Lower leg skin (tissue), 4 donors: Measurements from ENCODE around the gene BNC1. TPM values are rescaled to one million over a fixed set of nuclear protein-coding genes. Genes with fewer than 3 reads are reported as not detected.
A peak's percentile ranks its signal among the peaks of the same experiment; 100 is the strongest.

ENCODE experiments used
- DNase-seq, 2 donors: peaks; one replicate each; pipeline ENCODE4 v3.0.0-alpha.2; 2019; ENCODE audit warnings: low spot score in 2 of 2
- H3K4me3 ChIP-seq: fragments of 200-600 bp; sonication (generic); 2 replicates; pipeline ENCODE4 v1.5.1; 2017; ENCODE audit warnings: mild to moderate bottlenecking, low read depth; ENCODE audit not compliant: poor library complexity, severe bottlenecking
- CTCF ChIP-seq, 3 donors: fragments of 450-650 bp; IDR thresholded peaks; one replicate each; pipeline ENCODE4 v1.5.1; 2016; ENCODE audit warnings: antibody characterized with exemption in 3 of 3, mild to moderate bottlenecking in 3 of 3, moderate library complexity in 2 of 3
- POLR2A ChIP-seq, 2 donors: fragments of 450-650 bp; IDR thresholded peaks; one replicate each; pipeline ENCODE4 v1.6.1; 2016 to 2017; ENCODE audit warnings: antibody characterized with exemption in 2 of 2, mild to moderate bottlenecking in 1 of 2, moderate library complexity in 1 of 2
- WGBS, 2 donors: methylation state at CpG; one replicate each; pipeline ENCODE4 v1.1.5; 2018; 5-methylcytosine and 5-hydroxymethylcytosine counted together
- intact Hi-C: fragments of 100-400 bp; cut with DNase I; formaldehyde crosslinking; loops from one replicate; pipeline ENCODE4 v1.15.0; 2023; ENCODE audit warnings: low total_unique reads
- total RNA-seq, 4 donors: library from RNA; depleted of rRNA; stranded (reverse); fragments of >200 nt; gene quantifications; one replicate each; pipeline ENCODE4 v1.1.0, GENCODE V29; 2016

The BNC1 gene, protein sequence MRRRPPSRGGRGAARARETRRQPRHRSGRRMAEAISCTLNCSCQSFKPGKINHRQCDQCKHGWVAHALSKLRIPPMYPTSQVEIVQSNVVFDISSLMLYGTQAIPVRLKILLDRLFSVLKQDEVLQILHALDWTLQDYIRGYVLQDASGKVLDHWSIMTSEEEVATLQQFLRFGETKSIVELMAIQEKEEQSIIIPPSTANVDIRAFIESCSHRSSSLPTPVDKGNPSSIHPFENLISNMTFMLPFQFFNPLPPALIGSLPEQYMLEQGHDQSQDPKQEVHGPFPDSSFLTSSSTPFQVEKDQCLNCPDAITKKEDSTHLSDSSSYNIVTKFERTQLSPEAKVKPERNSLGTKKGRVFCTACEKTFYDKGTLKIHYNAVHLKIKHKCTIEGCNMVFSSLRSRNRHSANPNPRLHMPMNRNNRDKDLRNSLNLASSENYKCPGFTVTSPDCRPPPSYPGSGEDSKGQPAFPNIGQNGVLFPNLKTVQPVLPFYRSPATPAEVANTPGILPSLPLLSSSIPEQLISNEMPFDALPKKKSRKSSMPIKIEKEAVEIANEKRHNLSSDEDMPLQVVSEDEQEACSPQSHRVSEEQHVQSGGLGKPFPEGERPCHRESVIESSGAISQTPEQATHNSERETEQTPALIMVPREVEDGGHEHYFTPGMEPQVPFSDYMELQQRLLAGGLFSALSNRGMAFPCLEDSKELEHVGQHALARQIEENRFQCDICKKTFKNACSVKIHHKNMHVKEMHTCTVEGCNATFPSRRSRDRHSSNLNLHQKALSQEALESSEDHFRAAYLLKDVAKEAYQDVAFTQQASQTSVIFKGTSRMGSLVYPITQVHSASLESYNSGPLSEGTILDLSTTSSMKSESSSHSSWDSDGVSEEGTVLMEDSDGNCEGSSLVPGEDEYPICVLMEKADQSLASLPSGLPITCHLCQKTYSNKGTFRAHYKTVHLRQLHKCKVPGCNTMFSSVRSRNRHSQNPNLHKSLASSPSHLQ
- total RNA-seq, result 10 to 100 TPM; 26.2 to 31.6 (median 28.8) TPM

DNA sequence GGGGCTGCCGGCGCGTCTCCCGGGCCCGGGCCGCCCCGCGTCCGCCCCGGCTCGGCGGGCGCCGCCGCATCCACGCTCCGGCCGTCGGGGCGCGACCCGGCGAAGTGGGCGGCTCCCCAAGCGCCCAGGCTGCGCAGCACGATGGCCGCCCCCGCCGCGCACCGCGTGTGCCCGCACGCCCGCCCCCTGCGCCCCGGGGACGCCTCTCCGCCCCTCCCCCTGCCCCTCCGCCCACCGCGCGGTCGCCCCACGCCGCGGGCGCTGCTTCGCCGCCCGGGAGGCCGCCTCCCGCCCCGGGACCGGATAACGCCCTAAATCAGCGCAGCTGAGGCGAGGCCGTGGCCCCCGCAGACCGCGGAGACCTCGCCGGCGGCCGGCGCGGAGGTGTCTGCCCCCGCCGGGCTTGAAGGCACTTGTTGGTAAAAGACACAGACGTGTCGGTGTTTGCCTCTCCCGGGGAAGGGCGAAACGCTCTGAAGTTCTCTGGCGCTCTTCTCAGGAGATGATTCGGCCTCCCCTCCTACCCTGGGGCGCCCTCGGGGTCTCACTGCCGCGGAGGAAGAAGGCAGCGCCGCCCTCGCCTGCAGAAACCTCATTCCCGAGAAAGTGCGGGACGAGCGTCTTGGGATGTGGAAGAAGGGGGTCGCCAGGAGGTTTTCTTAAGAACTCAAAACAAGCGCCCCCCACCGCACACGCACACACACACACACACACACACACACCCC lies at the start of gene BNC1:
Gene BNC1 (minus strand): TSS at position 106 of the 725 bp plus-strand sequence. CDS start 36 bp downstream, at position 70.
- peak within 1 kb of the TSS; percentile 23 for H3K4me3 ChIP-seq
- intact Hi-C loops, result no loop called here
- 19 to 28% methylated on average over 19 to 44 of the region's 93 CpGs for WGBS, 2 donors
- DNase-seq, result no peak
- no peak for TF ChIP-seq CTCF (IDR thresholded peaks at IDR 0.05)
- TF ChIP-seq POLR2A (IDR thresholded peaks at IDR 0.05), result no peak

DNA sequence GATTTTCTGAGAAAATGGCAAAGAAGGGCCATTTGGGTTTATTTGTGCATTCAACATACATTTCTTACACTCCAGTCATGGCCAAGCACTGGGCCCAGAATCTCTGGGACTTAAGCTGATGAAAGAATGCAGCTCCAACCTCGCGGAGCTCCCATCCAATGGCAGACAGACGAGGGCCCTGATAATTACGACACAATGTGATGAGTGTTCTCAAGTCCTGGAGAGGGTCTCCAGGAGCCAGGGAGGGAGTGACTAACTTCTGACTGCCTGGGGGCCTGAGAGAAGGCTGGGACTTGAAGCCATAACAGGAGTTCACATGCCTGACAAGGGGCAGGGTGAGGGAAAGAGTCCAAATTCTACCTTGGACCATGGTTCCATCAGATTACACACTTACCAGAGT lies 42.6 kb upstream of the BNC1 start:
- intact Hi-C loops, result no loop called here
- 57 to 68% methylated on average over 4 of the region's 4 CpGs for WGBS, 2 donors
- TF ChIP-seq POLR2A (IDR thresholded peaks at IDR 0.05), result no peak
- no peak for TF ChIP-seq CTCF (IDR thresholded peaks at IDR 0.05)
- H3K4me3 ChIP-seq, result no peak overlapping the region
- no peak for DNase-seq

- DNase-seq, result no peak
- intact Hi-C loops, result no loop called here
- no peak for TF ChIP-seq POLR2A (IDR thresholded peaks at IDR 0.05)
- TF ChIP-seq CTCF (IDR thresholded peaks at IDR 0.05), result no peak
- WGBS, 2 donors, result 41 to 51% methylated on average over 2 of the region's 2 CpGs
- H3K4me3 ChIP-seq, result no peak overlapping the region
Measured at GRCh38 chr15:83324799-83325198, 40.3 kb upstream of the BNC1 start.

- H3K4me3 ChIP-seq, result no peak overlapping the region
- TF ChIP-seq CTCF (IDR thresholded peaks at IDR 0.05) (no peak), POLR2A (IDR thresholded peaks at IDR 0.05) (no peak)
- WGBS, 2 donors, result 59 to 66% methylated on average over 9 of the region's 9 CpGs
- intact Hi-C loops, result no loop called here
- no peak for DNase-seq
Measured at GRCh38 chr15:83323296-83323711, 38.8 kb upstream of the BNC1 start.

DNA sequence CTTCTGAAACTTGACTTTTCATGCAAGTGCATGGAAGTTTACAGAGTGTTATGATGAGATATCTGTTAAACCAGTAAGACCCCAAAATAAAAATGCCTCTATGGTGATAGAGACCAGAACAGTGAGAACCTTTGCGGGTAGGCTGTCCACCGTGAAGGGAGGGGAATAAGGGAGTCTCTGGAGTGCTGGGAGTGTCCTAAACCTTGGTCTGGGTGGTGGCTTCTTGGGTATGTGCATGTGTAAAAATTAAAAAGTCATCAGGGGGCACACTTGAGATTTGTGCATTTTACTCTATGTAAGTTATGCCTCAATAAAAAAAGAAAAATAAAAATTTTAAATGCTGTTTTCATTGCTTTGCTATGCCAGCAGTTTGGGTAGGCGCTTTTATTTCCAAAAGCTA lies 38.2 kb upstream of the BNC1 start:
- WGBS, 2 donors, result 79 to 83% methylated on average over 3 of the region's 3 CpGs
- DNase-seq, result no peak
- TF ChIP-seq CTCF (IDR thresholded peaks at IDR 0.05) (no peak), POLR2A (IDR thresholded peaks at IDR 0.05) (no peak)
- no peak overlapping the region for H3K4me3 ChIP-seq
- intact Hi-C loops, result no loop called here
